Measurements from ENCODE around the gene AMBRA1. TPM values are rescaled to one million over a fixed set of nuclear protein-coding genes. Genes with fewer than 3 reads are reported as not detected.

The AMBRA1 gene
- total and polyA plus RNA-seq, 2 donors from 2014 or later, result 8.0 to 32.6 TPM

DNA sequence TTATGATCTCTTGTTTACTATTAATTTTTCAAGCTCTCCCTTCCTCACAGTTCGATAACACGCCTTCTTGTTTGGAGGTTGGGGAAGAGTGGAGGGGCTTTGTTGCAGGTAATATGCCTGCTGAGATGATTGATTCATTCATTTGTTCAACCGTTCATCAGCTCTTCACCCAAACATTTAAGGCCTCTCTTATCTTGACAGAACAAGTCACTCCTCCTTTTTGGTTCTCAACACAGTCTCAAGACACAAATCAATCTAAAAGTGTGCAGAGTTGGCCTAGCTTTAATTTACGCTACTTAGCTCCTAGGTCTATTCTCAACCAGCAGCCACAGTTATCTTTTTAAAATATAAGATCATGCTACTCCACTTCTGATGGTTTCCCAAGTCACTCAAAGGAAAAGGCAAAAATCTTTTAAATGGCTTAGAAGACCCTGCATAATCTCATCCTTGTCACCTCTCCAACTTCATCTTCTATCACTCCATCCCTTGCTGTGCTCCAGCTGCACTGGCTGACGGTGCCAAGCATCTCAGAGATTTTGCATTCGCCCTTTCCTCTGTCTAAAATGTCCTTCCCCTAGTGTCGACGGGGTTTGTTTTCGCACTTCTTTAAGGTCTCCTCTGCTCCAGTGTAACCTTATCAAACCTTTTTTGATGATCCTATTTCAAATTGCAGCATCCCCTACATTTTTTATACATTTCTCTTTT is 60.3 kb downstream of the AMBRA1 start:
- peaks cover 0 to 2% (median 0%) of the 10 kb centered on the region in 3 donors for H3K36me3 ChIP-seq (ENCODE audit: control insufficient read depth in 2 of 3, insufficient read depth in 3 of 3, low read length in 3 of 3)
- no peaks in the 10 kb centered on the region for H3K27me3 ChIP-seq (ENCODE audit: control insufficient read depth, insufficient read depth, low read length)
- DNase-seq (no peak), FAIRE-seq (no peak)
- H3K4me3 ChIP-seq (ENCODE audit: low read length in 3 of 3), result no peak overlapping the region
- intact Hi-C loops (cut with DNase I), result loop anchor here (10.0 kb wide), 1 partner anchor 149 kb away; the partner anchor contains the start of gene MDK
- no peak overlapping the region for H3K27ac ChIP-seq (ENCODE audit: low read depth in 2 of 2, low read length in 2 of 2)
- H3K9ac ChIP-seq (ENCODE audit: low read length in 3 of 3), result no peak overlapping the region
- TF ChIP-seq, protein P1, sequence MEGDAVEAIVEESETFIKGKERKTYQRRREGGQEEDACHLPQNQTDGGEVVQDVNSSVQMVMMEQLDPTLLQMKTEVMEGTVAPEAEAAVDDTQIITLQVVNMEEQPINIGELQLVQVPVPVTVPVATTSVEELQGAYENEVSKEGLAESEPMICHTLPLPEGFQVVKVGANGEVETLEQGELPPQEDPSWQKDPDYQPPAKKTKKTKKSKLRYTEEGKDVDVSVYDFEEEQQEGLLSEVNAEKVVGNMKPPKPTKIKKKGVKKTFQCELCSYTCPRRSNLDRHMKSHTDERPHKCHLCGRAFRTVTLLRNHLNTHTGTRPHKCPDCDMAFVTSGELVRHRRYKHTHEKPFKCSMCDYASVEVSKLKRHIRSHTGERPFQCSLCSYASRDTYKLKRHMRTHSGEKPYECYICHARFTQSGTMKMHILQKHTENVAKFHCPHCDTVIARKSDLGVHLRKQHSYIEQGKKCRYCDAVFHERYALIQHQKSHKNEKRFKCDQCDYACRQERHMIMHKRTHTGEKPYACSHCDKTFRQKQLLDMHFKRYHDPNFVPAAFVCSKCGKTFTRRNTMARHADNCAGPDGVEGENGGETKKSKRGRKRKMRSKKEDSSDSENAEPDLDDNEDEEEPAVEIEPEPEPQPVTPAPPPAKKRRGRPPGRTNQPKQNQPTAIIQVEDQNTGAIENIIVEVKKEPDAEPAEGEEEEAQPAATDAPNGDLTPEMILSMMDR (IDR thresholded peaks at IDR 0.05; ENCODE audit: borderline replicate concordance, extremely low read depth, insufficient read depth), result no peak
- no peaks in the 10 kb centered on the region for H3K9me3 ChIP-seq (ENCODE audit: control insufficient read depth in 2 of 3, insufficient read depth in 1 of 3, low read length in 3 of 3)
- H3K4me1 ChIP-seq (ENCODE audit: control insufficient read depth in 2 of 3, insufficient read depth in 2 of 3, low read depth in 1 of 3, low read length in 3 of 3), result peaks cover 0 to 9% (median 0%) of the 10 kb centered on the region in 3 donors

DNA sequence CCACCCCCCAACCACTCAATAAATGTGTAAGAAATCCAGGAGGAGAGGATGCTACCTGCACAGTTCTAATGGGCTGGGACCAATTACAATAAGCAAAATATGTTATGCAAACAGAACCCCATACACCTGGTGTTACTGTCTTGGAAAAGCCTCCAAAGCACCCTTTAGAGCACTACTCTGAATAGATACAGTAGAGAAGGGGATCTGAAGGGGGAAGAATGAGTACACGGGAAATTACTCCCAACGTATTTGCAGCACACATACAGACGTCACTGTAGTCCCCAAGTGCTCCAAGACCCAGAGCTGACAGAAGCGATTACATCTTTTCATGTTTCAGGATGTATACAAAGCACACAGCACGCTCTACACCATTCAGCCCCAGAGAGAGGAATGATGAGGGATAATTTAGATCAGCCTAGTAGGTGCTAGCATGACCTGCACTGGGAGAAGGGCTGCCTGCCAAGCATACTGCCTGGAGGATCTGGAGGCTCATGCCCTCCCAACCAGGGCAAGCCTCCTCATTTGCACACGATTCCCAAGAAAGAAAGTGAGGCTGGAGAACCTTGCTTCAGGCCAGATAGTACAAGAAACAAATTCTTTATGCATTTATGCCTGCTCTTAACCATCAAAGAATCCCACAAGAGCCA is 63.8 kb downstream of the AMBRA1 start:
- Histone ChIP-seq H3K9me3 (ENCODE audit: control insufficient read depth in 2 of 3, insufficient read depth in 1 of 3, low read length in 3 of 3) (no peaks in the 10 kb centered on the region), H3K27ac (ENCODE audit: low read depth in 2 of 2, low read length in 2 of 2) (no peak overlapping the region), H3K9ac (ENCODE audit: low read length in 3 of 3) (no peak overlapping the region), H3K4me1 (ENCODE audit: control insufficient read depth in 2 of 3, insufficient read depth in 2 of 3, low read depth in 1 of 3, low read length in 3 of 3) (peaks cover 0 to 2% (median 0%) of the 10 kb centered on the region in 3 donors), H3K4me3 (ENCODE audit: low read length in 3 of 3) (no peak overlapping the region), H3K36me3 (ENCODE audit: control insufficient read depth in 2 of 3, insufficient read depth in 3 of 3, low read length in 3 of 3) (no peaks in the 10 kb centered on the region), H3K27me3 (ENCODE audit: control insufficient read depth, insufficient read depth, low read length) (no peaks in the 10 kb centered on the region)
- intact Hi-C loops (cut with DNase I), result loop anchor here (10.0 kb wide), 1 partner anchor 145 kb away; the partner anchor contains the start of gene MDK
- FAIRE-seq (no peak), DNase-seq (no peak)
- TF ChIP-seq, protein P1 (IDR thresholded peaks at IDR 0.05; ENCODE audit: borderline replicate concordance, extremely low read depth, insufficient read depth), result no peak

DNA sequence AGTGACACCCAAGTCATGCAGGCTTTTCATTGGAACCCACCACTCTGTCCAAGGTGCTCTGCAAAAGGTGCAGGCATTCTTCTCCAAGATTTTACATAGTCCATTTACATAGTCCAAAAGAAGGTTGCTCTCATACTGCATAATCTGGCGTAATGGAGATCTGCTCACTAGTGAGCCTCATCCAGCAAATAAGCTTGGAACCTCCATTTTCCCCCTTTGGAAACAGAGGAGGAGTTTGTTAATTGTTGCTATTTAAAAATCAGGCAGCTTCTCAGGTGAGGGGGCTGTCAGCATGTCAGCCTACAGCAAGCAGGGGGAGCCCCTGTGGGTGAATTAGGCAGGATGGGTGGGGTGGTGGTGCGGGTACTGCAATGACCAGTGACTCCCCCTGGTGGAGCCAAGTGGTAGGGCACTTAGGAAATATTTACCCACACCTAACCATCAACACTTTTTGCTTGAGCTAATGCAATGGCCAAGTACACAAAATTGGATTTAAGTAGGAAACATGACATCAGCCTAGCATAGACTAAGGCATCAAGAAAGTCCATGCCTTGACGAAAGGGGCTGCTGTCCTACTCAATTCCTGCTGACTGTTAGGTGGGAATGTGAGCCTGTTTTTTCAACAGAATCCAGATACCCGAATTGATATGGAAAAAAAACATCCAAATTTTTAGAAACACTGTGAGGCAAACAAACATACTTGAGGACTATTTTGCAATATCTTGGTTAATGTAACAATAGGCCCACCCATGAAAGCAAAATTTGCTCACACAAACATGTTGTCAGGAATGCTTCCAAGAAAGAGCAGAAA is 64.5 kb downstream of the AMBRA1 start:
- no peak overlapping the region for H3K4me3 ChIP-seq (ENCODE audit: low read length in 3 of 3)
- peak in 4 of 5 donors; percentile 48 to 67 (median 59) for DNase-seq
- no peak for FAIRE-seq
- no peaks in the 10 kb centered on the region for H3K36me3 ChIP-seq (ENCODE audit: control insufficient read depth in 2 of 3, insufficient read depth in 3 of 3, low read length in 3 of 3)
- no peak overlapping the region for H3K27ac ChIP-seq (ENCODE audit: low read depth in 2 of 2, low read length in 2 of 2)
- H3K27me3 ChIP-seq (ENCODE audit: control insufficient read depth, insufficient read depth, low read length), result no peaks in the 10 kb centered on the region
- no peaks in the 10 kb centered on the region for H3K9me3 ChIP-seq (ENCODE audit: control insufficient read depth in 2 of 3, insufficient read depth in 1 of 3, low read length in 3 of 3)
- intact Hi-C loops (cut with DNase I), result no loop called here
- TF ChIP-seq, protein P1 (IDR thresholded peaks at IDR 0.05; ENCODE audit: borderline replicate concordance, extremely low read depth, insufficient read depth), result peak; percentile 83
- no peak overlapping the region for H3K9ac ChIP-seq (ENCODE audit: low read length in 3 of 3)
- H3K4me1 ChIP-seq (ENCODE audit: control insufficient read depth in 2 of 3, insufficient read depth in 2 of 3, low read depth in 1 of 3, low read length in 3 of 3), result peaks cover 0 to 2% (median 0%) of the 10 kb centered on the region in 3 donors
